Liver (tissue), 9 donors: ENCODE data around the gene ALOX15. TPM values are rescaled to one million over a fixed set of nuclear protein-coding genes. Genes with fewer than 3 reads are reported as not detected.

Source experiments
- DNase-seq: peaks from one replicate; pipeline ENCODE4 v3.0.0-alpha.2; 2017; ENCODE audit warnings: low spot score
- H3K27ac ChIP-seq, 2 donors: one replicate each; pipeline ENCODE4 v1.7.0; 2013; ENCODE audit warnings: inconsistent platforms in 2 of 2, low read length in 2 of 2, control low read depth in 1 of 2, low read depth in 1 of 2, mild to moderate bottlenecking in 1 of 2
- H3K27me3 ChIP-seq, 4 donors: one replicate each; pipeline versions ENCODE4 v1.6.1 to v1.7.0; 2013; ENCODE audit warnings: low read length in 3 of 4, inconsistent platforms in 1 of 4, mild to moderate bottlenecking in 1 of 4, moderate library complexity in 1 of 4; ENCODE audit not compliant: control insufficient read depth in 4 of 4, insufficient read depth in 4 of 4
- H3K36me3 ChIP-seq, 4 donors: one replicate each; pipeline versions ENCODE4 v1.6.1 to v1.7.0; 2013; ENCODE audit warnings: low read length in 3 of 4, mild to moderate bottlenecking in 3 of 4, low read depth in 1 of 4, moderate library complexity in 1 of 4; ENCODE audit not compliant: control insufficient read depth in 4 of 4, insufficient read depth in 3 of 4
- H3K4me1 ChIP-seq, 4 donors: one replicate each; pipeline versions ENCODE4 v1.6.1 to v1.7.0; 2013; ENCODE audit warnings: low read length in 3 of 4, mild to moderate bottlenecking in 3 of 4, moderate library complexity in 1 of 4; ENCODE audit not compliant: control insufficient read depth in 4 of 4, insufficient read depth in 4 of 4
- H3K4me3 ChIP-seq, 3 donors: one replicate each; pipeline versions ENCODE4 v1.6.1 to v1.7.0; 2013; ENCODE audit warnings: low read length in 3 of 3, control low read depth in 1 of 3, low read depth in 1 of 3, mild to moderate bottlenecking in 1 of 3
- H3K9ac ChIP-seq, 2 donors: one replicate each; pipeline ENCODE4 v1.7.0; 2013; ENCODE audit warnings: low read length in 2 of 2, mild to moderate bottlenecking in 2 of 2, moderate library complexity in 2 of 2, control low read depth in 1 of 2, low read depth in 1 of 2
- H3K9me3 ChIP-seq, 4 donors: one replicate each; pipeline versions ENCODE4 v1.6.1 to v1.7.0; 2013; ENCODE audit warnings: low read length in 3 of 4; ENCODE audit not compliant: control insufficient read depth in 4 of 4
- ATF3 ChIP-seq: IDR thresholded peaks from 2 replicates; pipeline ENCODE4 v1.6.1; 2016; ENCODE audit warnings: antibody characterized with exemption
- CTCF ChIP-seq: fragments of 150-350 bp; IDR thresholded peaks from 2 replicates; pipeline ENCODE4 v1.5.1; 2017; ENCODE audit warnings: improper control_type of control experiment, low read depth, low read length; ENCODE audit not compliant: missing input control
- EGR1 ChIP-seq, 2 donors: IDR thresholded peaks; 2 replicates each; pipeline ENCODE4 v1.6.1; 2016 to 2018; ENCODE audit warnings: antibody characterized with exemption in 2 of 2, low read depth in 2 of 2
- FOXA1 ChIP-seq: IDR thresholded peaks from 2 replicates; pipeline ENCODE4 v1.6.1; 2016; ENCODE audit warnings: antibody characterized with exemption
- FOXA2 ChIP-seq: IDR thresholded peaks from 2 replicates; pipeline ENCODE4 v1.6.1; 2016; ENCODE audit warnings: antibody characterized with exemption
- GABPA ChIP-seq, 2 donors: IDR thresholded peaks in 1 of 2; conservative IDR thresholded peaks in 1 of 2; 2 replicates each; pipeline ENCODE4 v1.6.1; 2016; ENCODE audit warnings: antibody characterized with exemption in 2 of 2, mild to moderate bottlenecking in 1 of 2, moderate library complexity in 1 of 2
- HNF4A ChIP-seq, 2 donors: conservative IDR thresholded peaks; 2 replicates each; pipeline ENCODE4 v1.6.1; 2016; ENCODE audit warnings: antibody characterized with exemption in 2 of 2, mild to moderate bottlenecking in 2 of 2
- HNF4G ChIP-seq: IDR thresholded peaks from 2 replicates; pipeline ENCODE4 v1.6.1; 2016; ENCODE audit warnings: antibody characterized with exemption
- JUND ChIP-seq, 2 donors: IDR thresholded peaks; 2 replicates each; pipeline ENCODE4 v1.6.1; 2016; ENCODE audit warnings: antibody characterized with exemption in 2 of 2
- MAX ChIP-seq: IDR thresholded peaks from 2 replicates; pipeline ENCODE4 v1.6.1; 2016; ENCODE audit warnings: antibody characterized with exemption
- NR2F2 ChIP-seq: IDR thresholded peaks from 2 replicates; pipeline ENCODE4 v1.6.1; 2016; ENCODE audit warnings: antibody characterized with exemption
- RAD21 ChIP-seq, 2 donors: IDR thresholded peaks; 2 replicates each; pipeline ENCODE4 v1.6.1; 2016; ENCODE audit warnings: antibody characterized with exemption in 2 of 2, mild to moderate bottlenecking in 2 of 2
- REST ChIP-seq: IDR thresholded peaks from 2 replicates; pipeline ENCODE4 v1.6.1; 2016; ENCODE audit warnings: antibody characterized with exemption, mild to moderate bottlenecking
- RXRA ChIP-seq, 2 donors: IDR thresholded peaks; 2 replicates each; pipeline ENCODE4 v1.6.1; 2017 to 2018; ENCODE audit warnings: antibody characterized with exemption in 2 of 2, mild to moderate bottlenecking in 1 of 2
- SP1 ChIP-seq: IDR thresholded peaks from 2 replicates; pipeline ENCODE4 v1.6.1; 2018; ENCODE audit warnings: antibody characterized with exemption, mild to moderate bottlenecking
- TAF1 ChIP-seq: conservative IDR thresholded peaks from 2 replicates; pipeline ENCODE4 v1.6.1; 2016; ENCODE audit warnings: antibody characterized with exemption, mild to moderate bottlenecking
- YY1 ChIP-seq: IDR thresholded peaks from 2 replicates; pipeline ENCODE4 v1.6.1; 2016; ENCODE audit warnings: antibody characterized with exemption, mild to moderate bottlenecking
- ZBTB33 ChIP-seq: IDR thresholded peaks from 2 replicates; pipeline ENCODE4 v1.6.1; 2016; ENCODE audit warnings: antibody characterized with exemption
- WGBS: extraction: QIAGEN DNeasy Blood & Tissue Kit; methylation state at CpG from one replicate; pipeline ENCODE4 v1.1.7; 2013; 5-methylcytosine and 5-hydroxymethylcytosine counted together
- polyA plus RNA-seq, 2 donors: library from polyadenylated mRNA; stranded (reverse) in 1 of 2; unstranded in 1 of 2; fragments of 200-250 nt in 1 of 2; fragments of >200 nt in 1 of 2; fragmentation: Nextera tagmentation in 1 of 2; extraction: Ambion mirVana in 1 of 2; gene quantifications; one replicate each; pipeline versions ENCODE4 v1.2.1 to v1.2.3, GENCODE V29; 2013 to 2015
- total RNA-seq, 2 donors: library from RNA; depleted of rRNA; stranded (reverse); fragments of >200 nt; gene quantifications; one replicate each; pipeline ENCODE4 v1.2.3, GENCODE V29; 2014
- donor health status: healthy.
- donor health status: healthy.
- donor health status: healthy.
- donor health status: healthy.
- donor health status: healthy.

Gene ALOX15
- total and polyA plus RNA-seq, 4 donors: 0.03 to 1.7 TPM; not detected in 2

GRCh38 chr17:4665027-4665426, 23.5 kb upstream of the ALOX15 start:
- WGBS: 33% methylated on average over 9 of the region's 9 CpGs
- no peak for DNase-seq
- no peaks in the 10 kb centered on the region for H3K9me3 ChIP-seq
- no peaks in the 10 kb centered on the region for H3K27me3 ChIP-seq
- H3K27ac ChIP-seq: peak overlapping the region; percentile 49 to 52
- H3K9ac ChIP-seq: peak overlapping the region in 1 of 2 donors; percentile 26
- no peaks in the 10 kb centered on the region for H3K36me3 ChIP-seq
- TF ChIP-seq YY1 (peak; percentile 79), ZBTB33 (peak; percentile 85), RAD21 (IDR thresholded peaks at IDR 0.05) (peak; percentile 41 to 49), HNF4G (peak; percentile 42), FOXA1 (no peak), HNF4A (conservative IDR thresholded peaks at IDR 0.05) (peak; percentile 89 to 97), TAF1 (no peak), NR2F2 (peak; percentile 25), MAX (peak; percentile 93), ATF3 (no peak), GABPA (IDR thresholded peaks at IDR 0.05 in 1 of 2, conservative IDR thresholded peaks at IDR 0.05 in 1 of 2) (no peak), FOXA2 (peak; percentile 34), RXRA (IDR thresholded peaks at IDR 0.05) (peak; percentile 61 to 90), SP1 (peak; percentile 81), EGR1 (IDR thresholded peaks at IDR 0.05; ENCODE audit: low read depth in 2 of 2) (peak in 1 of 2 donors; percentile 23), JUND (IDR thresholded peaks at IDR 0.05) (peak in 1 of 2 donors; percentile 72), REST (peak; percentile 70)
- peaks cover 1 to 15% (median 12%) of the 10 kb centered on the region in 4 donors for H3K4me1 ChIP-seq
- no peak overlapping the region for H3K4me3 ChIP-seq

- no peak overlapping the region for H3K4me3 ChIP-seq
- no peak for DNase-seq
- no peaks in the 10 kb centered on the region for H3K36me3 ChIP-seq
- H3K27ac ChIP-seq: peak overlapping the region; percentile 49 to 52
- H3K4me1 ChIP-seq: peaks cover 1 to 15% (median 12%) of the 10 kb centered on the region in 4 donors
- peak overlapping the region in 1 of 2 donors; percentile 13 for H3K9ac ChIP-seq
- no peaks in the 10 kb centered on the region for H3K27me3 ChIP-seq
- WGBS: 86% methylated on average over 9 of the region's 9 CpGs
- H3K9me3 ChIP-seq: no peaks in the 10 kb centered on the region
- TF ChIP-seq FOXA2 (no peak), RXRA (IDR thresholded peaks at IDR 0.05) (no peak), ATF3 (no peak), REST (no peak), EGR1 (IDR thresholded peaks at IDR 0.05; ENCODE audit: low read depth in 2 of 2) (no peak), HNF4G (no peak), TAF1 (no peak), FOXA1 (no peak), YY1 (no peak), SP1 (no peak), NR2F2 (no peak), HNF4A (conservative IDR thresholded peaks at IDR 0.05) (no peak), RAD21 (IDR thresholded peaks at IDR 0.05) (no peak), CTCF (no peak), MAX (no peak), GABPA (IDR thresholded peaks at IDR 0.05 in 1 of 2, conservative IDR thresholded peaks at IDR 0.05 in 1 of 2) (no peak), JUND (IDR thresholded peaks at IDR 0.05) (no peak)
Measured at GRCh38 chr17:4664230-4664629, 22.8 kb upstream of the ALOX15 start.
